Esophagus muscularis mucosa (tissue), 4 donors: Measurements from ENCODE around the gene ATF7. TPM values are rescaled to one million over a fixed set of nuclear protein-coding genes. Genes with fewer than 3 reads are reported as not detected.

ENCODE experiments used
- DNase-seq: peaks from one replicate; pipeline ENCODE4 v3.0.0-alpha.2; 2017; ENCODE audit errors: extremely low spot score
- H3K27ac ChIP-seq, 4 donors: fragments of 200-600 bp; sonication (generic); replicated peaks in 1 of 4; 1 replicate in 3 of 4; 2 replicates in 1 of 4; pipeline ENCODE4 v1.5.1; 2016 to 2019; ENCODE audit warnings: mild to moderate bottlenecking in 1 of 4
- H3K27me3 ChIP-seq, 4 donors: fragments of 200-600 bp; sonication (generic); one replicate each; pipeline versions ENCODE4 v1.5.1 to v1.6.0; 2016 to 2019
- H3K36me3 ChIP-seq, 4 donors: fragments of 200-600 bp; sonication (generic); one replicate each; pipeline ENCODE4 v1.5.1; 2016 to 2019
- H3K4me1 ChIP-seq, 4 donors: fragments of 200-600 bp; sonication (generic); one replicate each; pipeline ENCODE4 v1.5.1; 2016 to 2019
- H3K4me3 ChIP-seq, 4 donors: fragments of 200-600 bp; sonication (generic); 1 replicate in 2 of 4; 2 replicates in 2 of 4; pipeline ENCODE4 v1.5.1; 2016 to 2019; ENCODE audit warnings: mild to moderate bottlenecking in 4 of 4, moderate library complexity in 1 of 4
- H3K9me3 ChIP-seq, 4 donors: fragments of 200-600 bp; sonication (generic); 1 replicate in 3 of 4; 2 replicates in 1 of 4; pipeline ENCODE4 v1.5.1; 2016 to 2019
- CTCF ChIP-seq, 3 experiments: fragments of 200-600 bp in 2 of 3; fragments of 450-650 bp in 1 of 3; sonication (generic) in 2 of 3; IDR thresholded peaks; one replicate each; pipeline ENCODE4 v1.5.1; 2017 to 2019; ENCODE audit warnings: antibody characterized with exemption in 3 of 3, mild to moderate bottlenecking in 2 of 3, moderate library complexity in 1 of 3
- EP300 ChIP-seq: sonication (generic); formaldehyde crosslinking; IDR thresholded peaks from one replicate; pipeline ENCODE4 v1.6.1; 2017; ENCODE audit warnings: antibody characterized with exemption
- POLR2A ChIP-seq: fragments of 450-650 bp; IDR thresholded peaks from one replicate; pipeline ENCODE4 v1.6.1; 2017; ENCODE audit warnings: antibody characterized with exemption, moderate library complexity, mild to moderate bottlenecking, low read depth
- POLR2AphosphoS5 ChIP-seq, 2 donors: sonication (generic); formaldehyde crosslinking; IDR thresholded peaks; one replicate each; pipeline ENCODE4 v1.6.1; 2017; ENCODE audit warnings: antibody characterized with exemption in 2 of 2
- WGBS: methylation state at CpG from one replicate; pipeline ENCODE4 v1.1.5; 2018; 5-methylcytosine and 5-hydroxymethylcytosine counted together
- intact Hi-C: fragments of 100-400 bp; cut with DNase I; formaldehyde crosslinking; loops from one replicate; pipeline ENCODE4 v1.15.1; 2023
- total RNA-seq, 4 donors: library from RNA; depleted of rRNA; stranded (reverse); fragments of >200 nt; gene quantifications; one replicate each; pipeline versions ENCODE4 v1.1.0 to v1.2.1, GENCODE V29; 2016

The ATF7 gene
- total RNA-seq, 4 donors from 2014 or later, result 23.5 to 43.6 (median 37.1) TPM

- intact Hi-C loops, result no loop called here
- no peak for TF ChIP-seq EP300
- TF ChIP-seq POLR2AphosphoS5 (IDR thresholded peaks at IDR 0.05), result no peak
- TF ChIP-seq POLR2A, result no peak
- no peak for TF ChIP-seq CTCF (IDR thresholded peaks at IDR 0.05)
- 55% methylated on average over 6 of the region's 6 CpGs for WGBS
- Histone ChIP-seq H3K36me3 (no peaks in the 10 kb centered on the region), H3K27me3 (no peaks in the 10 kb centered on the region), H3K4me3 (no peak overlapping the region), H3K9me3 (no peaks in the 10 kb centered on the region), H3K27ac (peak overlapping the region in 3 of 4 donors; percentile 5 to 35 (median 8)), H3K4me1 (peaks cover 39 to 74% (median 65%) of the 10 kb centered on the region in 4 donors)
- no peak for DNase-seq
Observed at GRCh38 chr12:53591301-53592206, 34.6 kb downstream of the ATF7 start.

- no peak for TF ChIP-seq POLR2A
- no peak for TF ChIP-seq CTCF (IDR thresholded peaks at IDR 0.05)
- TF ChIP-seq EP300, result no peak
- TF ChIP-seq POLR2AphosphoS5 (IDR thresholded peaks at IDR 0.05), result no peak
- Histone ChIP-seq H3K9me3 (no peaks in the 10 kb centered on the region), H3K27me3 (no peaks in the 10 kb centered on the region), H3K36me3 (no peaks in the 10 kb centered on the region), H3K4me3 (no peak overlapping the region), H3K4me1 (peaks cover 30 to 74% (median 62%) of the 10 kb centered on the region in 4 donors), H3K27ac (no peak overlapping the region)
- no peak for DNase-seq
- 90% methylated on average over 3 of the region's 3 CpGs for WGBS
- intact Hi-C loops, result no loop called here
Observed at GRCh38 chr12:53590652-53591051, 35.5 kb downstream of the ATF7 start.

DNA sequence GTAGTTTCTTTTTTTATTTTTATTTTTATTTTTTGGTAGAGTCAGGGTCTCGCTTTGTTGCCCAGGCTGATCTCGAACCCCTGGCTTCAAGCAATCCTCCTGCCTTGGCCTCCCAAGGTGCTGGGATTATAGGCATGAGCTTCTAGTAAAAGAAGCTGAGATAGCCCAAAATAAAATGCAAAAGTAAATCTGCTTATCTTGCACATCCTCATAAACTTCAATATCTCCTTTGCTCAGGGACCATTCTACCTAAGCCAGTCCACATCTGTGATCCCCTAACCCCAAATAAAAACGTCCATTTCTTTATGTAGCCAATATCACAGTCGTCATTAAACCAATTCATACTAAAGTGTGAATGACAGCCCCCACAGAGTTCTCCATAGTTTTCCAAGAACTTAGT, 36.3 kb downstream of the ATF7 start:
- TF ChIP-seq CTCF (IDR thresholded peaks at IDR 0.05) (no peak), POLR2AphosphoS5 (IDR thresholded peaks at IDR 0.05) (no peak), EP300 (no peak), POLR2A (no peak)
- intact Hi-C loops, result no loop called here
- H3K27ac ChIP-seq, result no peak overlapping the region
- no peak overlapping the region for H3K4me3 ChIP-seq
- no peaks in the 10 kb centered on the region for H3K36me3 ChIP-seq
- peaks cover 23 to 74% (median 61%) of the 10 kb centered on the region in 4 donors for H3K4me1 ChIP-seq
- H3K27me3 ChIP-seq, result no peaks in the 10 kb centered on the region
- H3K9me3 ChIP-seq, result no peaks in the 10 kb centered on the region
- DNase-seq, result no peak
- WGBS, result 91% methylated on average over 4 of the region's 4 CpGs

GRCh38 chr12:53589423-53589822, 36.8 kb downstream of the ATF7 start:
- WGBS, result 95% methylated on average over 3 of the region's 3 CpGs
- DNase-seq, result no peak
- Histone ChIP-seq H3K27me3 (no peaks in the 10 kb centered on the region), H3K9me3 (no peaks in the 10 kb centered on the region), H3K4me3 (no peak overlapping the region), H3K36me3 (no peaks in the 10 kb centered on the region), H3K27ac (no peak overlapping the region), H3K4me1 (peaks cover 21 to 73% (median 57%) of the 10 kb centered on the region in 4 donors)
- intact Hi-C loops, result no loop called here
- TF ChIP-seq POLR2AphosphoS5 (IDR thresholded peaks at IDR 0.05) (no peak), CTCF (IDR thresholded peaks at IDR 0.05) (no peak), POLR2A (no peak)
